ENCODE measurements around the gene HSPB1.

The HSPB1 gene

GRCh38 chr7:76261931-76262330, 40.5 kb upstream of the HSPB1 start:
- no peaks in the 10 kb centered on the region for H3K4me1 ChIP-seq (ENCODE audit: insufficient read depth, low read length, severe bottlenecking)
- no peaks in the 10 kb centered on the region for H3K36me3 ChIP-seq (ENCODE audit: insufficient read depth, low read length)
- TF ChIP-seq, protein P1, sequence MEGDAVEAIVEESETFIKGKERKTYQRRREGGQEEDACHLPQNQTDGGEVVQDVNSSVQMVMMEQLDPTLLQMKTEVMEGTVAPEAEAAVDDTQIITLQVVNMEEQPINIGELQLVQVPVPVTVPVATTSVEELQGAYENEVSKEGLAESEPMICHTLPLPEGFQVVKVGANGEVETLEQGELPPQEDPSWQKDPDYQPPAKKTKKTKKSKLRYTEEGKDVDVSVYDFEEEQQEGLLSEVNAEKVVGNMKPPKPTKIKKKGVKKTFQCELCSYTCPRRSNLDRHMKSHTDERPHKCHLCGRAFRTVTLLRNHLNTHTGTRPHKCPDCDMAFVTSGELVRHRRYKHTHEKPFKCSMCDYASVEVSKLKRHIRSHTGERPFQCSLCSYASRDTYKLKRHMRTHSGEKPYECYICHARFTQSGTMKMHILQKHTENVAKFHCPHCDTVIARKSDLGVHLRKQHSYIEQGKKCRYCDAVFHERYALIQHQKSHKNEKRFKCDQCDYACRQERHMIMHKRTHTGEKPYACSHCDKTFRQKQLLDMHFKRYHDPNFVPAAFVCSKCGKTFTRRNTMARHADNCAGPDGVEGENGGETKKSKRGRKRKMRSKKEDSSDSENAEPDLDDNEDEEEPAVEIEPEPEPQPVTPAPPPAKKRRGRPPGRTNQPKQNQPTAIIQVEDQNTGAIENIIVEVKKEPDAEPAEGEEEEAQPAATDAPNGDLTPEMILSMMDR (IDR thresholded peaks at IDR 0.05; ENCODE audit: low read length): no peak
- TF ChIP-seq EZH2 (IDR thresholded peaks at IDR 0.05; ENCODE audit: borderline replicate concordance, low read length): no peak
- H3K9me2 ChIP-seq (ENCODE audit: low read depth, low read length): no peaks in the 10 kb centered on the region
- no peak overlapping the region for H3K9ac ChIP-seq (ENCODE audit: low read length)
- no peaks in the 10 kb centered on the region for H3K27me3 ChIP-seq (ENCODE audit: insufficient read depth, low read length)
- H3K27ac ChIP-seq (ENCODE audit: low read depth, low read length, poor library complexity, severe bottlenecking): no peak overlapping the region
- no peaks in the 10 kb centered on the region for H3K9me3 ChIP-seq (ENCODE audit: low read length)
- no peak overlapping the region for H2AFZ ChIP-seq (ENCODE audit: low read length)
- H3K4me3 ChIP-seq (ENCODE audit: low read depth, low read length, poor library complexity, severe bottlenecking): no peak overlapping the region
- H3K4me2 ChIP-seq (ENCODE audit: low read length): no peak overlapping the region
- no peaks in the 10 kb centered on the region for H4K20me1 ChIP-seq (ENCODE audit: insufficient read depth, low read length)
- H3K79me2 ChIP-seq (ENCODE audit: insufficient read depth, low read length): no peaks in the 10 kb centered on the region
- H3F3A ChIP-seq (ENCODE audit: insufficient read depth, low read length): no peaks in the 10 kb centered on the region

DNA sequence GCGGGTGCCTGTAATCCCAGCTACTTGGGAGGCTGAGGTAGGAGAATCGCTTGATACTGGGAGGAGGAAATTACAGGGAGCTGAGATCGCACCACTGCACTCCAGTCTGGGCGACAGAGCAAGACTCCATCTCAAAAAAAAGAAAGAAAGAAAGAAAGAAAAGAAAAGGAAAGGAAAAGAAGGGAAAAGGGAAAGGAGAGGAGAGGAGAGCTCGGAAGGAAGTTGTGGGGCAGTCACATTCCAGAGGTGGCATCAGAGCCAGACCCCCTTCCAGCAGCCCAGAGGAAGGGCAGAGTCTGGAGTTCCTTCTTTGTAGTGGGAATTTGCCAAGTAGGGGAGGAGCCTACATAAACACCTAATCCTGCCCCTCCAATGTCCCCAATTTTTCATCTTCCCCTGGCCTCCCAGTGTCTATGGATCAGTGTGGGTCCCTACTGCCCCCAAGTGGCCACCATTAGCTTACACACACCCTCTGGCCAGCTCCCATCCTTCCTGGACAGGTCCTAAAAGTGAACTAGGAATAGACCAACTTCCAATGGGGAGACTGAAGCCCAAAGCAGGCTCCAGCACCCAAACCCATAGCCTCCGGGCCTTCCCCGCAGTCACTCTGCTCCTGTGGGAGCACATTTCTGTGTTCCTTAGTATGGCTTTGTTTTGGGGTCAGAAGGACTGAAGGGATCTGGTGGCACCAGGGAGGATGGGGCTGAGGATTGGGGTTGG, 39.6 kb upstream of the HSPB1 start:
- H3K4me2 ChIP-seq (ENCODE audit: low read length): no peak overlapping the region
- H2AFZ ChIP-seq (ENCODE audit: low read length): no peak overlapping the region
- no peaks in the 10 kb centered on the region for H4K20me1 ChIP-seq (ENCODE audit: insufficient read depth, low read length)
- no peak overlapping the region for H3K9ac ChIP-seq (ENCODE audit: low read length)
- H3K36me3 ChIP-seq (ENCODE audit: insufficient read depth, low read length): no peaks in the 10 kb centered on the region
- no peak overlapping the region for H3K4me3 ChIP-seq (ENCODE audit: low read depth, low read length, poor library complexity, severe bottlenecking)
- no peaks in the 10 kb centered on the region for H3K27me3 ChIP-seq (ENCODE audit: insufficient read depth, low read length)
- no peaks in the 10 kb centered on the region for H3K9me2 ChIP-seq (ENCODE audit: low read depth, low read length)
- H3K9me3 ChIP-seq (ENCODE audit: low read length): no peaks in the 10 kb centered on the region
- no peaks in the 10 kb centered on the region for H3K4me1 ChIP-seq (ENCODE audit: insufficient read depth, low read length, severe bottlenecking)
- no peaks in the 10 kb centered on the region for H3K79me2 ChIP-seq (ENCODE audit: insufficient read depth, low read length)
- H3F3A ChIP-seq (ENCODE audit: insufficient read depth, low read length): no peaks in the 10 kb centered on the region
- TF ChIP-seq, protein P1 (IDR thresholded peaks at IDR 0.05; ENCODE audit: low read length): peak; percentile 92
- no peak for TF ChIP-seq EZH2 (IDR thresholded peaks at IDR 0.05; ENCODE audit: borderline replicate concordance, low read length)
- H3K27ac ChIP-seq (ENCODE audit: low read depth, low read length, poor library complexity, severe bottlenecking): no peak overlapping the region

- Histone ChIP-seq H3F3A (ENCODE audit: insufficient read depth, low read length) (no peaks in the 10 kb centered on the region), H3K4me1 (ENCODE audit: insufficient read depth, low read length, severe bottlenecking) (no peaks in the 10 kb centered on the region), H3K36me3 (ENCODE audit: insufficient read depth, low read length) (no peaks in the 10 kb centered on the region), H2AFZ (ENCODE audit: low read length) (no peak overlapping the region), H4K20me1 (ENCODE audit: insufficient read depth, low read length) (no peaks in the 10 kb centered on the region), H3K9me3 (ENCODE audit: low read length) (no peaks in the 10 kb centered on the region), H3K9me2 (ENCODE audit: low read depth, low read length) (no peaks in the 10 kb centered on the region), H3K79me2 (ENCODE audit: insufficient read depth, low read length) (no peaks in the 10 kb centered on the region), H3K9ac (ENCODE audit: low read length) (no peak overlapping the region), H3K27me3 (ENCODE audit: insufficient read depth, low read length) (no peaks in the 10 kb centered on the region), H3K27ac (ENCODE audit: low read depth, low read length, poor library complexity, severe bottlenecking) (no peak overlapping the region), H3K4me3 (ENCODE audit: low read depth, low read length, poor library complexity, severe bottlenecking) (no peak overlapping the region), H3K4me2 (ENCODE audit: low read length) (no peak overlapping the region)
- TF ChIP-seq, protein P1 (IDR thresholded peaks at IDR 0.05; ENCODE audit: low read length): no peak
- no peak for TF ChIP-seq EZH2 (IDR thresholded peaks at IDR 0.05; ENCODE audit: borderline replicate concordance, low read length)
Measured at GRCh38 chr7:76265299-76265698, 37.2 kb upstream of the HSPB1 start.

Data from OCI-LY1 (cell line).